IMR-90 (cell line): ENCODE results near the gene PRICKLE2. TPM values are rescaled to one million over a fixed set of nuclear protein-coding genes. Genes with fewer than 3 reads are reported as not detected.

Experiments used
- ATAC-seq: fragments of 200-7000 bp; cut with Tn5 transposase; 2 replicates; pipeline ENCODE4 v1.9.1; 2020; ENCODE audit warnings: low read depth, mild to moderate bottlenecking, moderate library complexity
- BruUV-seq: library from RNA; stranded (reverse); fragments of 400-500 nt; replicated peaks from 2 replicates; lab custom pipeline; 2021; lab: Mats Ljungman, UMichigan
- CTCF ChIA-PET: fragments of 300-600 bp; formaldehyde crosslinking; extraction: SDS; loops from one replicate; lab custom pipeline; 2021; ENCODE audit warnings: antibody characterized with exemption; lab: Yijun Ruan, JAX
- POLR2A ChIA-PET: fragments of 300-600 bp; sonication (Branson Sonifier 250); formaldehyde crosslinking; loops from one replicate; lab custom pipeline; 2022; ENCODE audit warnings: antibody characterized with exemption; ENCODE audit not compliant: unreplicated experiment; lab: Charles Lee
- DNase-seq: peaks from one replicate; pipeline ENCODE4 v3.0.0; 2013
- H2AFZ ChIP-seq: replicated peaks from 2 replicates; pipeline ENCODE3; 2013; ENCODE audit warnings: low read length, mild to moderate bottlenecking; ENCODE audit not compliant: poor library complexity
- H2AK5ac ChIP-seq: 2 replicates; pipeline ENCODE4 v1.6.1; 2013; ENCODE audit warnings: low read depth, low read length, inconsistent platforms
- H2AK9ac ChIP-seq: replicated peaks from 2 replicates; pipeline ENCODE3; 2013; ENCODE audit warnings: mild to moderate bottlenecking, low read depth, low read length, moderate library complexity; ENCODE audit not compliant: poor library complexity
- H2BK120ac ChIP-seq: 2 replicates; pipeline ENCODE4 v1.6.1; 2013; ENCODE audit warnings: low read depth, low read length, inconsistent platforms
- H2BK15ac ChIP-seq: 3 replicates; pipeline ENCODE4 v1.6.1; 2013; ENCODE audit warnings: low read depth, low read length, inconsistent platforms
- H2BK20ac ChIP-seq: 2 replicates; pipeline ENCODE4 v1.6.1; 2013; ENCODE audit warnings: low read depth, mild to moderate bottlenecking, inconsistent platforms, low read length, moderate library complexity
- H2BK5ac ChIP-seq: 2 replicates; pipeline ENCODE4 v1.6.1; 2013; ENCODE audit warnings: mild to moderate bottlenecking, low read depth, low read length, inconsistent platforms; ENCODE audit not compliant: poor library complexity, severe bottlenecking
- H3K14ac ChIP-seq: replicated peaks from 2 replicates; pipeline ENCODE4 v1.6.1; 2013; ENCODE audit warnings: low read depth, low read length, inconsistent platforms
- H3K18ac ChIP-seq: 2 replicates; pipeline ENCODE4 v1.6.1; 2013; ENCODE audit warnings: low read depth, low read length, control low read depth
- H3K23ac ChIP-seq: 2 replicates; pipeline ENCODE4 v1.6.1; 2013; ENCODE audit warnings: low read depth, low read length, inconsistent platforms
- H3K27ac ChIP-seq: 2 replicates; pipeline ENCODE4 v1.5.1; 2013; ENCODE audit warnings: mild to moderate bottlenecking, control low read depth, low read length; ENCODE audit not compliant: insufficient read depth
- H3K27me3 ChIP-seq: 2 replicates; pipeline ENCODE4 v1.6.1; 2013; ENCODE audit warnings: low read length; ENCODE audit not compliant: control insufficient read depth, insufficient read depth
- H3K36me3 ChIP-seq: 2 replicates; pipeline ENCODE4 v1.6.1; 2013; ENCODE audit warnings: low read length, mixed read lengths; ENCODE audit not compliant: control insufficient read depth, insufficient read depth
- H3K4ac ChIP-seq: 2 replicates; pipeline ENCODE4 v1.6.1; 2013; ENCODE audit warnings: low read depth, low read length, inconsistent platforms
- H3K4me1 ChIP-seq: 2 replicates; pipeline ENCODE4 v1.6.1; 2013; ENCODE audit warnings: low read length, mixed read lengths; ENCODE audit not compliant: control insufficient read depth, insufficient read depth
- H3K4me2 ChIP-seq: 2 replicates; pipeline ENCODE4 v1.6.1; 2013; ENCODE audit warnings: low read depth, mild to moderate bottlenecking, control low read depth, low read length, moderate library complexity
- H3K4me3 ChIP-seq: 2 replicates; pipeline ENCODE4 v1.5.1; 2013; ENCODE audit warnings: low read depth, mild to moderate bottlenecking, control low read depth, low read length, moderate library complexity; ENCODE audit not compliant: insufficient read depth
- H3K56ac ChIP-seq: 2 replicates; pipeline ENCODE4 v1.6.1; 2013; ENCODE audit warnings: low read length, inconsistent platforms; ENCODE audit not compliant: insufficient read depth; ENCODE audit errors: extremely low read depth
- H3K79me1 ChIP-seq, 2 experiments: 2 replicates each; pipeline ENCODE4 v1.6.1; 2013; ENCODE audit warnings: low read length in 2 of 2, inconsistent platforms in 1 of 2, low read depth in 1 of 2
- H3K9ac ChIP-seq: 2 replicates; pipeline ENCODE4 v1.6.1; 2013; ENCODE audit warnings: low read depth, low read length, control low read depth
- H3K9me1 ChIP-seq: 2 replicates; pipeline ENCODE4 v1.6.1; 2013; ENCODE audit warnings: low read length, inconsistent platforms; ENCODE audit not compliant: insufficient read depth
- H3K9me3 ChIP-seq: 2 replicates; pipeline ENCODE4 v1.6.1; 2013; ENCODE audit warnings: low read length; ENCODE audit not compliant: control insufficient read depth, insufficient read depth
- H4K20me1 ChIP-seq: 2 replicates; pipeline ENCODE4 v1.6.1; 2013; ENCODE audit warnings: low read length, inconsistent platforms; ENCODE audit not compliant: insufficient read depth
- H4K5ac ChIP-seq: 2 replicates; pipeline ENCODE4 v1.6.1; 2013; ENCODE audit warnings: mild to moderate bottlenecking, low read depth, low read length, control low read depth
- H4K8ac ChIP-seq, 2 experiments: 2 replicates each; pipeline ENCODE4 v1.6.1; 2013; ENCODE audit warnings: low read depth in 2 of 2, low read length in 2 of 2, control low read depth in 1 of 2, inconsistent platforms in 1 of 2
- H4K91ac ChIP-seq: 2 replicates; pipeline ENCODE4 v1.6.1; 2013; ENCODE audit warnings: low read depth, low read length, inconsistent platforms; ENCODE audit not compliant: insufficient read depth
- CEBPB ChIP-seq: IDR thresholded peaks from 2 replicates; pipeline ENCODE4 v1.6.1; 2012; ENCODE audit warnings: low read depth, low read length, improper control_type of control experiment
- RFX5 ChIP-seq: IDR thresholded peaks from 2 replicates; pipeline ENCODE4 v1.8.0; 2012; ENCODE audit warnings: low read depth, mild to moderate bottlenecking, low read length, moderate library complexity
- WGBS, 2 experiments: methylation state at CpG; one replicate each; pipeline versions ENCODE4 v1.1.5 to v1.1.7; 2013; ENCODE audit warnings: missing lambda C conversion rate in 2 of 2; ENCODE audit not compliant: insufficient read length in 1 of 2; ENCODE audit errors: extremely low coverage in 2 of 2; 5-methylcytosine and 5-hydroxymethylcytosine counted together
- dilution Hi-C: fragments of 300-500 bp; cut with HindIII; formaldehyde crosslinking; loops from one replicate; pipeline ENCODE4 v1.14.3; 2018; ENCODE audit warnings: low sequenced_read_pairs; ENCODE audit not compliant: unreplicated experiment
- in situ Hi-C: fragments of 300-500 bp; cut with MboI; formaldehyde crosslinking; loops from 3 replicates; pipeline ENCODE4 v1.14.3; 2019; ENCODE audit warnings: low sequenced_read_pairs, inconsistent platforms, mixed read lengths
- intact Hi-C: fragments of 100-400 bp; cut with micrococcal nuclease; formaldehyde crosslinking; loops from 2 replicates; pipeline ENCODE4 v1.10.0; 2022
- polyA plus RNA-seq, 3 experiments: library from polyadenylated mRNA; depleted of rRNA; stranded (reverse); fragments of >200 nt; gene quantifications; 2 replicates each; pipeline ENCODE4 v1.2.3, GENCODE V29; 2012; ENCODE audit warnings: low replicate concordance in 1 of 3
- total RNA-seq: library from RNA; depleted of rRNA; stranded (reverse); fragments of >200 nt; gene quantifications from 2 replicates; pipeline ENCODE4 v1.2.3, GENCODE V29; 2012
- TF ChIP-seq, protein P1 (sequence below): fragments of 150-350 bp; IDR thresholded peaks from 2 replicates; pipeline ENCODE4 v1.6.1; 2017; ENCODE audit warnings: mild to moderate bottlenecking, antibody characterized with exemption, low read length, low read depth

PRICKLE2 gene
- total and polyA plus RNA-seq, 2 of the 4 experiments (the other 2 are of a cell fraction): 4.1 to 14.2 TPM

- no peak overlapping the region for H3K18ac ChIP-seq
- CTCF ChIA-PET: interaction anchor here (1.3 kb wide), 1 partner anchor 16 kb away, joined by 3 read pairs; no protein-coding TSS in a partner anchor
- no peak overlapping the region for H2AK5ac ChIP-seq
- H2BK120ac ChIP-seq: no peak overlapping the region
- H2AK9ac ChIP-seq: no peak overlapping the region
- H3K56ac ChIP-seq: no peak overlapping the region
- H3K79me1 ChIP-seq: no peaks in the 10 kb centered on the region
- H3K4me3 ChIP-seq: no peak overlapping the region
- no peak overlapping the region for H3K4me2 ChIP-seq
- no peak overlapping the region for H3K23ac ChIP-seq
- no TSS peak for BruUV-seq
- H3K27me3 ChIP-seq: no peaks in the 10 kb centered on the region
- DNase-seq (peak; percentile 79), ATAC-seq (no peak)
- no peak overlapping the region for H3K9ac ChIP-seq
- in situ Hi-C loops (no loop called here), dilution Hi-C loops (no loop called here), intact Hi-C loops (no loop called here)
- 0% methylated on average over 1 of the region's 3 CpGs; no CpG with 5 or more reads in 1 of the 2 experiments for WGBS, 2 experiments
- no peak overlapping the region for H3K14ac ChIP-seq
- no peak overlapping the region for H2BK15ac ChIP-seq
- H3K4ac ChIP-seq: no peak overlapping the region
- H2BK5ac ChIP-seq: no peak overlapping the region
- TF ChIP-seq RFX5 (no peak), CEBPB (no peak)
- TF ChIP-seq, protein P1, sequence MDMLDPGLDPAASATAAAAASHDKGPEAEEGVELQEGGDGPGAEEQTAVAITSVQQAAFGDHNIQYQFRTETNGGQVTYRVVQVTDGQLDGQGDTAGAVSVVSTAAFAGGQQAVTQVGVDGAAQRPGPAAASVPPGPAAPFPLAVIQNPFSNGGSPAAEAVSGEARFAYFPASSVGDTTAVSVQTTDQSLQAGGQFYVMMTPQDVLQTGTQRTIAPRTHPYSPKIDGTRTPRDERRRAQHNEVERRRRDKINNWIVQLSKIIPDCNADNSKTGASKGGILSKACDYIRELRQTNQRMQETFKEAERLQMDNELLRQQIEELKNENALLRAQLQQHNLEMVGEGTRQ: no peak
- no peak overlapping the region for H4K91ac ChIP-seq
- H3K27ac ChIP-seq: no peak overlapping the region
- no peak overlapping the region for H2BK20ac ChIP-seq
- POLR2A ChIA-PET: no interaction called here
- no peak overlapping the region for H4K8ac ChIP-seq
- no peak overlapping the region for H2AFZ ChIP-seq
- no peaks in the 10 kb centered on the region for H3K9me1 ChIP-seq
- H3K4me1 ChIP-seq: peaks cover 2% of the 10 kb centered on the region; the same call in 1 of the 2 replicates
- H4K5ac ChIP-seq: no peak overlapping the region
- H4K20me1 ChIP-seq: no peaks in the 10 kb centered on the region
- H3K9me3 ChIP-seq: 0 out of 2 replicates have a peak, but pooled peaks cover 3% of the 10 kb centered on the region
- H3K36me3 ChIP-seq: no peaks in the 10 kb centered on the region
Measured at GRCh38 chr3:64056606-64057180, 168.6 kb downstream of the PRICKLE2 start.
